Kidney epithelial cell (primary cell): Measurements from ENCODE around the gene NADK2. TPM values are rescaled to one million over a fixed set of nuclear protein-coding genes. Genes with fewer than 3 reads are reported as not detected.

Experiments
- DNase-seq: peaks from one replicate; pipeline ENCODE4 v3.0.0-alpha.2; 2010; ENCODE audit warnings: low read depth
- H3K27me3 ChIP-seq: 2 replicates; pipeline ENCODE4 v1.6.0; 2011; ENCODE audit warnings: low read length; ENCODE audit not compliant: control insufficient read depth, insufficient read depth
- H3K36me3 ChIP-seq: 2 replicates; pipeline ENCODE4 v1.5.1; 2011; ENCODE audit warnings: low read length; ENCODE audit not compliant: control insufficient read depth, insufficient read depth
- H3K4me3 ChIP-seq: 2 replicates; pipeline ENCODE4 v1.5.1; 2011; ENCODE audit warnings: low read depth, mild to moderate bottlenecking, control low read depth, low read length
- total RNA-seq: library from RNA; depleted of rRNA; stranded (reverse); fragments of >200 nt; gene quantifications from 2 replicates; pipeline ENCODE4 v1.2.3, GENCODE V29; 2015
- TF ChIP-seq, protein P1 (sequence below): IDR thresholded peaks from 2 replicates; pipeline ENCODE4 v1.5.1; 2011; ENCODE audit warnings: mild to moderate bottlenecking, moderate library complexity, low read length, control low read depth, inconsistent platforms; ENCODE audit not compliant: insufficient read depth, poor library complexity, severe bottlenecking

Gene NADK2
- total RNA-seq, 1 donor from 2014 or later: 12.2 TPM

GRCh38 chr5:36153298-36153677, 88.4 kb downstream of the NADK2 start:
- no peaks in the 10 kb centered on the region for H3K36me3 ChIP-seq
- H3K4me3 ChIP-seq: no peak overlapping the region
- H3K27me3 ChIP-seq: no peaks in the 10 kb centered on the region
- TF ChIP-seq, protein P1, sequence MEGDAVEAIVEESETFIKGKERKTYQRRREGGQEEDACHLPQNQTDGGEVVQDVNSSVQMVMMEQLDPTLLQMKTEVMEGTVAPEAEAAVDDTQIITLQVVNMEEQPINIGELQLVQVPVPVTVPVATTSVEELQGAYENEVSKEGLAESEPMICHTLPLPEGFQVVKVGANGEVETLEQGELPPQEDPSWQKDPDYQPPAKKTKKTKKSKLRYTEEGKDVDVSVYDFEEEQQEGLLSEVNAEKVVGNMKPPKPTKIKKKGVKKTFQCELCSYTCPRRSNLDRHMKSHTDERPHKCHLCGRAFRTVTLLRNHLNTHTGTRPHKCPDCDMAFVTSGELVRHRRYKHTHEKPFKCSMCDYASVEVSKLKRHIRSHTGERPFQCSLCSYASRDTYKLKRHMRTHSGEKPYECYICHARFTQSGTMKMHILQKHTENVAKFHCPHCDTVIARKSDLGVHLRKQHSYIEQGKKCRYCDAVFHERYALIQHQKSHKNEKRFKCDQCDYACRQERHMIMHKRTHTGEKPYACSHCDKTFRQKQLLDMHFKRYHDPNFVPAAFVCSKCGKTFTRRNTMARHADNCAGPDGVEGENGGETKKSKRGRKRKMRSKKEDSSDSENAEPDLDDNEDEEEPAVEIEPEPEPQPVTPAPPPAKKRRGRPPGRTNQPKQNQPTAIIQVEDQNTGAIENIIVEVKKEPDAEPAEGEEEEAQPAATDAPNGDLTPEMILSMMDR: no peak
- DNase-seq: no peak

DNA sequence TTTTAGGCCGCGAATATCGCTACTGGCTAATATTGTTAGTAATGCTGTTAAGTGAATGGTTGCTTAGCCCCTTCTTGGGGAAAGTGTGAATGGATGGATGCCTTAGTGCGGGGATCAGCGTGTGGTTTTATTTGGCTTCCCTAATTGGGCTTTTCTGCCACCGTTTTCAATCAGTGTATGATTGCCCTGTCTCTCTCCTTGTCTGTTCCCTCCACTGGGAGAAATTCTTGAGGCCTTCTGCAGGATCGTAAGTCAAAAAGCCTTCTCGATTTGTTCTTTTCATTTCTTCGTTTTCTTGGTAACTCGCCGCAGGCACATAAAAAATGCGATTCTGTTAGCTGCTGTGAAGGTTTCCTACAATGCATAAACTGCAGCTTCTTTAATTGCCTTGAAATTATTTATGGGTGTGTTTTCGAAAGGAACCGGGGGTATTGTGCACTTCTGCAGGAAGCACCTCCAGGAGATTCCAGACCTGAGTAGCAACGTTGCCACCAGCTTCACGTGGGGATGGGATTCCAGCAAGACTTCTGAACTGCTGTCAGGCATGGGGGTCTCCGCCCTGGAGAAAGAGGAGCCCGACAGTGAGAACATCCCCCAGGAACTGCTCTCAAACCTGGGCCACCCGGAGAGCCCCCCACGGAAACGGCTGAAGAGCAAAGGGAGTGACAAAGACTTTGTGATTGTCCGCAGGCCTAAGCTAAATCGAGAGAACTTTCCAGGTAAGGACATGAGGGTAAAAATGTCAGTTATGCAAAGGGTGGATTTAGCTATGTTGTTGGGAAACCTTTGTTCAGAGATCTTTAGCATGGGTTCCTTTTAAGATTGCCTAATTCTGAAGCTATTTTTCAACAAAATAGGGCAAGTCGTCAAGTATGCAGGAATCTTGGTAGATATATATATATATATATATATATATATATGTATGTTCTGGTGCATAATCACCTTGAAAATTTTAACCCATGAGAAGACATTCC, 89.1 kb downstream of the NADK2 start:
- peak overlapping the region; percentile 89 for H3K4me3 ChIP-seq
- TF ChIP-seq, protein P1: no peak
- no peaks in the 10 kb centered on the region for H3K36me3 ChIP-seq
- no peaks in the 10 kb centered on the region for H3K27me3 ChIP-seq
- DNase-seq: no peak

DNA sequence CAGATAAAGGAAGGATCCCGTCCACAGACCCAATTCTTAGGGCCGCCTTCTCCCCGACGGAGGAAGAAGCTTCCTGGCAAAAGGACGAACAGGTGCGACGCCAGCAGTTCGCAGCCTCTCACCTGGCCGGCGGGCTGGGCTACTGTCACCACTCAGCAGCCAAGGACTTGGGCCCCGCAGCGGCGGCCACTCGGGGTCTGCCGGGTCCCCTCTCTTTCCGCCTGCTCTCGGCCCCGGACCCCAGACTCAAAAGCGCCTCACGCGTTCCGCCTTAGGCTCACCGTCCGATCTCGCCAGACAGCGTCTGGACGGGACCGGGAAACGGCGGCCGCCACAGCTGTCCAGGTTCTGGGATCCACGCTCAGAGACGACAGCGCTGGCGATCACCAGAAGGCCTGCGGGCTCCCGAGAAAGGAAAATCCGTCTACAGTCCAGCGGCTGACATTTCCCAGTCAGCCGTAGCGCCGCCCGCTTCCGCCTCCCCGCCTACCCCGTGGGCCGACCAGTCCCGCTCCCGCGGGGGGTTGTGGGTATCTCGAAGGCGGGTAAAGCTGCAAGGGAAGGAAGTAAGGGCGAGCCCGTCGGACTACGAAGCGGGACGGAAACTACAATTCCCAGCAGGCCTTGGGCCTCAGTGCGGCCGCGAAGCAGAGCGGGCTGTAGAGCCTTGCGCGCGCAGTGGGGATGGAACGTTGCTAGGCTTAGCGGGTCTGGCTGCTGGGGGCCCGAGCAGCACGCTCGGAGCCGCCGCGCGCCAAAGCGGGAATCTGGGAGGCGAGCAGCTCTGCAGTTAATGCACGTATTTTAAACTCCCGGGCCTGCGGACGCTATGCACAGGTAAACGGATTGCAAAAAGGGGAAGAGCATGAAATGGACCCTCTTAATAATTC, 90.0 kb downstream of the NADK2 start, which contains the start of the genes LMBRD2 and SKP2:
TSS of gene LMBRD2 (minus strand) at position 454 of the 890 bp plus-strand sequence. CDS start 8,538 bp downstream, outside the sequence.
TSS of gene SKP2 (plus strand) at position 678 of the 890 bp plus-strand sequence. CDS start at position 830, 152 bp downstream.
- no peaks in the 10 kb centered on the region for H3K36me3 ChIP-seq
- TF ChIP-seq, protein P1: no peak
- DNase-seq: peak; percentile 95
- H3K27me3 ChIP-seq: no peaks in the 10 kb centered on the region
- peak within 1 kb of the TSS; percentile 89 for H3K4me3 ChIP-seq

DNA sequence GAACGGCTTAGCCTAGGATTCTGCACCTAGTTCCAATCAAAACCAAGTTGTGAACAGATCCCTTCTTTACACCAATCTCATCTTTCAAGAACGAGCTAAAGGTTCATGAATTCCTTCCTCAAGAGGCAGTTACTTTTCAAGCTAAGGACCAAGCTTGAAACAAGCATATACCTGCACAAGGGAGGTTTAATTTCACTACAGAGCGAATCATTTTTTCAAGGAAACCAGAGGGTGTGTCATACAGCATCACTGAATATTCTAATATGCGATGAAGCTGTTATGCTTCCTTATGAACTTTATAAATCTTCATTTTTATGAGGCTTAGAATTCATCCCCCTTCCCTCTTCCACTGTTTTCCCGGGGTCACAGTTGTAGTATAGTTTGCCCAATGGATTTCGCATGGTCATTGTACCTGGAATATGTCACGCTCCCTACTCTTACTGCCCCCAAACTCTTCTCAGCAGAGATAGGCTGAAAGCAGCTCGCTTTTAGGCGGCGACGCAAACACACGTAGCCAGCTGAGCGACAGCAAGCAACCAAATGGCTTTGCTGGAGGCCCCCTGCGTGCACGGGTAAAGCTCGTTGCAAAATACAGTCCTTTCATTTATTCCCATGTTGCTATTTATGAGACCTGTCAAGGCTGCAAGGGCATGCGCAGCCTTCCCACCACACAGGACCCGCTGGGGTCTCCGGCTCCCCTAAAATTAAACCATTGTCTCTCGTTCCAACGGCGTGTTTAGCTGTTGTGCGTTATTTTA, 90.9 kb downstream of the NADK2 start:
- peak overlapping the region; percentile 89 for H3K4me3 ChIP-seq
- H3K27me3 ChIP-seq: no peaks in the 10 kb centered on the region
- TF ChIP-seq, protein P1: no peak
- no peaks in the 10 kb centered on the region for H3K36me3 ChIP-seq
- DNase-seq: no peak

- DNase-seq: no peak
- H3K27me3 ChIP-seq: no peaks in the 10 kb centered on the region
- no peak overlapping the region for H3K4me3 ChIP-seq
- TF ChIP-seq, protein P1: no peak
- H3K36me3 ChIP-seq: no peaks in the 10 kb centered on the region
Measured at GRCh38 chr5:36147681-36148080, 94.0 kb downstream of the NADK2 start.
